Activated T-helper 2 cell treated with anti-CD3 and anti-CD28 coated beads, Interferon-gamma antibody, Interleukin-2, Interleukin-4, amounts not matched to agents 10 μg/mL and 5 μg/mL and 100 μg/mL, durations not matched to agents 14 hours and 24 hours and 36 hours (primary cell): Measurements from ENCODE around the gene ALDH2. TPM values are rescaled to one million over a fixed set of nuclear protein-coding genes. Genes with fewer than 3 reads are reported as not detected.
"Not testable (repeated sequence)": the region's sequence is repeated elsewhere in the genome, so short reads cannot be mapped to it uniquely, and the experiment has no call there.

Source experiments
- DNase-seq: peaks from one replicate; pipeline ENCODE4 v3.0.0; 2021; ENCODE audit warnings: low spot score
- H3K27ac Mint-ChIP-seq: one replicate; pipeline ENCODE4 v1.8.0; 2021; ENCODE audit warnings: mixed read lengths
- H3K27me3 Mint-ChIP-seq: one replicate; pipeline ENCODE4 v1.8.0; 2021; ENCODE audit warnings: low read depth, mixed read lengths
- H3K36me3 Mint-ChIP-seq: one replicate; pipeline ENCODE4 v1.8.0; 2021; ENCODE audit warnings: low read depth, mixed read lengths
- H3K4me1 Mint-ChIP-seq: one replicate; pipeline ENCODE4 v1.8.0; 2021; ENCODE audit warnings: low read depth, mixed read lengths
- H3K4me3 Mint-ChIP-seq: one replicate; pipeline ENCODE4 v1.8.0; 2021; ENCODE audit warnings: low read depth, mild to moderate bottlenecking, moderate library complexity, mixed read lengths
- H3K9me3 Mint-ChIP-seq: one replicate; pipeline ENCODE4 v1.8.0; 2021; ENCODE audit warnings: mixed read lengths
- intact Hi-C: fragments of 100-400 bp; cut with micrococcal nuclease; formaldehyde crosslinking; loops from one replicate; pipeline ENCODE4 v1.15.1; 2023
- total RNA-seq: library from RNA; stranded (reverse); gene quantifications from 2 replicates; pipeline ENCODE4 v1.2.3, GENCODE V29; 2022

The ALDH2 gene
- total RNA-seq, 1 donor from 2014 or later, result 0.34 TPM

DNA sequence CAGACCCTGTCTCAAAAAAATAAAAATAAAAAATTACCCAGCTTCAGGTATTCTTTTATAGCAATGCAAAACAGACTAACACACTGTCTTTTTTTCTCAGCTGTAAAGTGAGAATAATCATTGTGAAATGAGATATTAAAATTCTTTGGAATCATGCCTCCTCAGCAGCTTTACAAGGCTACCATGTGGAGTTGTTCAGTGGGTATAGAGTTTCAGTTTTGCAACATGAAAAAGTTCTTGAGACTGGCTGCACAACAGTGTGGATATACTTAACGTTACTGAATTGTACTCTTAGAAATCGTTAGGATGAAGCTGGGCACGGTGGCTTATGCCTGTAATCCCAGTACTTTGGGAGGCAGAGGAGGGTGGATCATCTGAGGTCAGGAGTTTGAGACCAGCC is 59.6 kb downstream of the ALDH2 start:
- no peak overlapping the region for H3K4me3 Mint-ChIP-seq
- no peaks in the 10 kb centered on the region for H3K36me3 Mint-ChIP-seq
- H3K27ac Mint-ChIP-seq, result no peak overlapping the region
- DNase-seq, result no peak
- intact Hi-C loops, result no loop called here
- no peaks in the 10 kb centered on the region for H3K4me1 Mint-ChIP-seq
- no peaks in the 10 kb centered on the region for H3K9me3 Mint-ChIP-seq
- H3K27me3 Mint-ChIP-seq, result peaks cover 22% of the 10 kb centered on the region

GRCh38 chr12:111826992-111827391 is 60.3 kb downstream of the ALDH2 start:
- Mint-ChIP-seq H3K4me3 (no peak overlapping the region), H3K27ac (no peak overlapping the region), H3K9me3 (no peaks in the 10 kb centered on the region), H3K36me3 (no peaks in the 10 kb centered on the region), H3K4me1 (no peaks in the 10 kb centered on the region), H3K27me3 (peaks cover 18% of the 10 kb centered on the region)
- intact Hi-C loops, result no loop called here
- no peak for DNase-seq

- Mint-ChIP-seq H3K27ac (no peak overlapping the region), H3K9me3 (no peaks in the 10 kb centered on the region), H3K27me3 (peaks cover 19% of the 10 kb centered on the region), H3K4me1 (no peaks in the 10 kb centered on the region), H3K4me3 (no peak overlapping the region), H3K36me3 (no peaks in the 10 kb centered on the region)
- DNase-seq, result no peak
- intact Hi-C loops, result no loop called here
Observed at GRCh38 chr12:111827907-111828306, 61.2 kb downstream of the ALDH2 start.

DNA sequence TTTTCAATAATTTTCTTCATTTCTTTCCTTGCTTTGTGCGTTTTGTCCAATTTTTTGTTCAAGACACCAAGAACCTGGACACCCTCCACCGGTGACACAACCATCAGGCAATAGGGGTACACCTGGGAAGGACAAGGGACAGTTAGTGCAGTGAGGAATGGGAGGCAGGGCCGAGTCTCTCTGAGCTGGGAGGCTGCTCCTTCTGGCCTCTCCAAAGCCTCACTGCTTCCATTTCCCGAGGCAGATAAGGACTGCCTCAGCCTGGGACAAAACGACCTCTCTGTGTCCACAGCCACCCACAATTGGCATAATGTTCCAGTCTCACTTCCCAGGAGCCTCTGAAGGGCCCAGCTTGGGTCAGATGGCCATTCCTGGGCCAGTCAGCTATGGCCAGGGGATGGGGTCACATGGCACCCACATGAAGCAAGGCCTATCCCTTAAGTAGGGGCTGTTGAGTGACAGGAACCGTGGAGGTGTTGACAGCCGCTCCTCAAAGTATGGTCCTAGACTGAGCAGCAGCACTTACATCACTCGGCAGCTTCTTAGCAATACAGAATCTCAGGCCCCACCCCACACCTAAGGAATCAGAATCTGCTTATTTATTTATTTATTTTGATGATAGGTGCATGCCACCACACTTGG is 61.7 kb downstream of the ALDH2 start:
- Mint-ChIP-seq H3K36me3 (no peaks in the 10 kb centered on the region), H3K4me1 (no peaks in the 10 kb centered on the region), H3K27ac (no peak overlapping the region), H3K9me3 (no peaks in the 10 kb centered on the region), H3K4me3 (no peak overlapping the region), H3K27me3 (peaks cover 14% of the 10 kb centered on the region)
- intact Hi-C loops, result no loop called here
- no peak for DNase-seq

DNA sequence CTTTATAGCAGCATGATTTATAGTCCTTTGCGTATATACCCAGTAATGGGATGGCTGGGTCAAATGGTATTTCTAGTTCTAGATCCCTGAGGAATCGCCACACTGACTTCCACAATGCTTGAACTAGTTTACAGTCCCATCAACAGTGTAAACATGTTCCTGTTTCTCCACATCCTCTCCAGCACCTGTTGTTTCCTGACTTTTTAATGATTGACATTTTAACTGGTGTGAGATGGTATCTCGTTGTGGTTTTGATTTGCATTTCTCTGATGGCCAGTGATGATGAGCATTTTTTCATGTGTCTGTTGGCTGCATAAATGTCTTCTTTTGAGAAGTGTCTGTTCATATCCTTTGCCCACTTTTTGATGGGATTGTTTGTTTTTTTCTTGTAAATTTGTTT is 62.9 kb downstream of the ALDH2 start:
- DNase-seq, H3K36me3 Mint-ChIP-seq, H3K27me3 Mint-ChIP-seq, H3K4me3 Mint-ChIP-seq, H3K9me3 Mint-ChIP-seq, intact Hi-C loops, H3K27ac Mint-ChIP-seq, H3K4me1 Mint-ChIP-seq: not testable (repeated sequence)

DNA sequence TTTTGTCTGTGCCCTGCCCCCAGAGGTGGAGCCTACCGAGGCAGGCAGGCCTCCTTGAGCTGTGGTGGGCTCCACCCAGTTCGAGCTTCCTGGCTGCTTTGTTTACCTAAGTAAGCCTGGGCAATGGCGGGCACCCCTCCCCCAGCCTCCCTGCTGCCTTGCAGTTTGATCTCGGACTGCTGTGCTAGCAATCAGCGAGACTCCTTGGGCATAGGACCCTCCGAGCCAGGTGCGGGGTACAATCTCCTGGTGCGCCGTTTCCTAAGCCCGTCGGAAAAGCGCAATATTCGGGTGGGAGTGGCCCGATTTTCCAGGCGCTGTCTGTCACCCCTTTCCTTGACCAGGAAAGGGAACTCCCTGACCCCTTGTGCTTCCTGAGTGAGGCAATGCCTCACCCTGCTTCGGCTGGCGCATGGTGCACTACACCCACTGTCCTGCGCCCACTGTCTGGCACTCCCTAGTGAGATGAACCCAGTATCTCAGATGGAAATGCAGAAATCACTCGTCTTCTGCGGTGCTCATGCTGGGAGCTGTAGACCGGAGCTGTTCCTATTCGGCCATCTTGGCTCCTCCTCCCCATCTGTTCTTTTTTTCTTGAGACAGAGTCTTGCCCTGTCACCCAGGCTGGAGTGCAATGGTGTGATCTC is 68.1 kb downstream of the ALDH2 start:
- H3K9me3 Mint-ChIP-seq, H3K27me3 Mint-ChIP-seq, H3K4me3 Mint-ChIP-seq, intact Hi-C loops, H3K27ac Mint-ChIP-seq, H3K4me1 Mint-ChIP-seq: not testable (repeated sequence)
- peak; percentile 32 for DNase-seq
- H3K36me3 Mint-ChIP-seq, result peaks cover 13% of the 10 kb centered on the region

DNA sequence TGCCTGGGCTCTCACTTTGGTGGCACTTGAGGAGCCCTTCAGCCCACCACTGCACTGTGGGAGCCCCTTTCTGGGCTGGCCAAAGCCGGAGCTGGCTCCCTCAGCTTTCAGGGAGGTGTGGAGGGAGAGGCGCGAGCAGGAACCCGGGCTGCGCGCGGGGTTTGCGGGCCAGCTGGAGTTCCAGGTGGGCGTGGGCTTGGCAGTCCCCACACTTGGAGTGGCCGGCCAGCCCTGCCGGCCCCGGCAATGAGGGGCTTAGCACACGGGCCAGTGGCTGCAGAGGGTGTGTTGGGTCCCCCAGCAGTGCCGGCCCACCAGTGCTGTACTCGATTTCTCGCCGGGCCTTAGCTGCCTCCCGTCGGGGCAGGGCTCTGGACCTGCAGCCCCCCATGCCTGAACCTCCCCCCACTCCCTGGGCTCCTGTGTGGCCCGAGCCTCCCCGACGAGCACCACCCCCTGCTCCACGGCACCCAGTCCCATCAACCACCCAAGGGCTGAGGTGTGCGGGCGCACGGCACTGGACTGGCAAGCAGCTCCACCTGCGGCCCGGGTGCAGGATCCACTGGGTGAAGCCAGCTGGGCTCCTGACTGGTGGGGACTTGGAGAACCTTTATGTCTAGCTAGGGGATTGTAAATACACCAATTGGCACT is 68.9 kb downstream of the ALDH2 start:
- H3K4me3 Mint-ChIP-seq, H3K27me3 Mint-ChIP-seq, H3K9me3 Mint-ChIP-seq, intact Hi-C loops, DNase-seq, H3K27ac Mint-ChIP-seq: not testable (repeated sequence)
- H3K36me3 Mint-ChIP-seq, result peaks cover 21% of the 10 kb centered on the region
- peaks cover 16% of the 10 kb centered on the region for H3K4me1 Mint-ChIP-seq

- peaks cover 3% of the 10 kb centered on the region for H3K27me3 Mint-ChIP-seq
- intact Hi-C loops, result no loop called here
- peaks cover 30% of the 10 kb centered on the region for H3K36me3 Mint-ChIP-seq
- no peak overlapping the region for H3K4me3 Mint-ChIP-seq
- DNase-seq, result no peak
- no peaks in the 10 kb centered on the region for H3K9me3 Mint-ChIP-seq
- H3K27ac Mint-ChIP-seq, result no peak overlapping the region
- peaks cover 25% of the 10 kb centered on the region for H3K4me1 Mint-ChIP-seq
Observed at GRCh38 chr12:111838353-111838752, 71.6 kb downstream of the ALDH2 start.

DNA sequence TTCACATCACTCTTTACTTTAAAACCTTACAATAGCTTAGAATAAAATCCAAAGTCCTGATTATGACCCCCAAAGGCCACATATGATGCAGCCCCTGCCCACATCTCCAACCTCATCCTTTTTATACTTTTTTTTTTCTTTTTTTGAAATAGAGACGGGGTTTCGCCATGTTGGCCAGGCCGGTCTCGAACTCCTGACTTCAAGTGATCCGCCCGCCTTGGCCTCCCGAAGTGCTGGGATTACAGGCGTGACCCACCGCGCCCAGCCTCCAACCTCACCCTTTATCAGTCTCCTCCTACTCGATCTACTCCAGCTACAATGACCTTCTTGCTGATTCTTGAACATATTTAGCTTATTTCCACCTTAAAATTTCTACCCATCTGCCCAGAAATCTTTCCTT is 74.1 kb downstream of the ALDH2 start:
- Mint-ChIP-seq H3K9me3 (no peaks in the 10 kb centered on the region), H3K27me3 (no peaks in the 10 kb centered on the region), H3K27ac (peak overlapping the region; percentile 98), H3K4me3 (peak overlapping the region; percentile 95), H3K4me1 (peaks cover 34% of the 10 kb centered on the region), H3K36me3 (peaks cover 39% of the 10 kb centered on the region)
- intact Hi-C loops, result loop anchor here (5.0 to 10.0 kb wide), 4 partner anchors 156 to 566 kb away; partner anchors contain the start of genes ACAD10, BRAP, ERP29 and RPL6
- no peak for DNase-seq

GRCh38 chr12:111841236-111841749 is 74.6 kb downstream of the ALDH2 start:
- Mint-ChIP-seq H3K27ac (peak overlapping the region; percentile 98), H3K4me1 (peaks cover 36% of the 10 kb centered on the region), H3K36me3 (peaks cover 43% of the 10 kb centered on the region), H3K27me3 (no peaks in the 10 kb centered on the region), H3K9me3 (no peaks in the 10 kb centered on the region), H3K4me3 (peak overlapping the region; percentile 95)
- intact Hi-C loops, result loop anchor here (5.0 to 10.0 kb wide), 4 partner anchors 156 to 566 kb away; partner anchors contain the start of genes ACAD10, BRAP, ERP29 and RPL6
- no peak for DNase-seq

GRCh38 chr12:111841750-111842555 is 75.2 kb downstream of the ALDH2 start, which contains the start of gene MAPKAPK5:
Gene MAPKAPK5 (plus strand): TSS chr12:111842228. CDS start chr12:111842734, 506 bp downstream.
- peaks cover 36% of the 10 kb centered on the region for H3K4me1 Mint-ChIP-seq
- peaks cover 47% of the 10 kb centered on the region for H3K36me3 Mint-ChIP-seq

More at GRCh38 chr12:111841750-111842555, 75.2 kb downstream of the ALDH2 start, which contains the start of gene MAPKAPK5:
- H3K27me3 Mint-ChIP-seq, result no peaks in the 10 kb centered on the region
- DNase-seq, result peak; percentile 95
- H3K9me3 Mint-ChIP-seq, result no peaks in the 10 kb centered on the region
- peak within 1 kb of the TSS; percentile 98 for H3K27ac Mint-ChIP-seq
- intact Hi-C loops, result loop anchor here (5.0 to 10.0 kb wide), 4 partner anchors 157 to 565 kb away; partner anchors contain the start of genes ACAD10, BRAP, ERP29 and RPL6
- H3K4me3 Mint-ChIP-seq, result peak within 1 kb of the TSS; percentile 97
